ENCODE data around the gene ATP5F1D. TPM values are rescaled to one million over a fixed set of nuclear protein-coding genes. Genes with fewer than 3 reads are reported as not detected.

The ATP5F1D gene
- total RNA-seq, 1 experiment from 2014 or later = 179 TPM

DNA sequence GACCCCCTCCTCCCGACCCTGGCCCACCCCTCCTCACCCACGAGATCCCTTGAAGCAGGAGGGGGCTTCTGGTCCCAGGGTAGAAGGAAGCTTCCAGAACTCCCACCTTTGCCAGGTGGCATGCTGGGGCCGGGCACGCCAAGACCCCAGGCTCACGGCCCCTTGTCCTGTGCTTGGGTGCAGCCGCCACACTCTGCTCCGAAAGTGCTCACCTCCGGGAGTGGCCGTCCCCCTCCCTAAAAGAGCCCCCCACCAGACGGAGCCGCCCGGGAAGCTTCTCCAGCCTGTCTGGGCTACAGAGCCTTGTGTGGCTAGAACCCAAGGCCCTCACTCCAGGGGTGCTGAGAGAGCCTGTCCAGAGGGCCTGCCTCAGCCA, 42.4 kb downstream of the ATP5F1D start:
- no peaks in the 10 kb centered on the region for H3K9me3 ChIP-seq (ENCODE audit: control insufficient read depth, low read depth, low read length)
- no peak overlapping the region for H4K8ac ChIP-seq (replicated peaks; ENCODE audit: insufficient read length, low read depth, low read length)
- no peak overlapping the region for H3K14ac ChIP-seq (ENCODE audit: insufficient read depth, low read length)
- no peak overlapping the region for H3K23ac ChIP-seq (ENCODE audit: insufficient read length, low read depth, low read length)
- H4K91ac ChIP-seq (ENCODE audit: insufficient read length, low read depth, low read length) = no peak overlapping the region
- H2BK5ac ChIP-seq (ENCODE audit: insufficient read length, low read length) = no peak overlapping the region
- H2BK20ac ChIP-seq (ENCODE audit: low read depth, low read length, poor library complexity, severe bottlenecking) = no peak overlapping the region
- H3K4me2 ChIP-seq (ENCODE audit: insufficient read depth, insufficient read length, low read length) = no peak overlapping the region
- H3K4me3 Mint-ChIP-seq = peak overlapping the region in 1 of 2 experiments; percentile 71; a peak in 2 of 5 replicates
- H3K56ac ChIP-seq (ENCODE audit: insufficient read length, low read depth, low read length) = no peak overlapping the region
- H3K9ac ChIP-seq (ENCODE audit: extremely low read depth, insufficient read length, low read length) = no peak overlapping the region
- peaks cover 4% of the 10 kb centered on the region for H3K23me2 ChIP-seq (ENCODE audit: insufficient read length, low read depth, low read length, poor library complexity, severe bottlenecking)
- H3K27me3 Mint-ChIP-seq (ENCODE audit: low read depth) = peaks cover 15% of the 10 kb centered on the region
- no peaks in the 10 kb centered on the region for H3K27me3 ChIP-seq (ENCODE audit: insufficient read depth, low read length)
- no peak overlapping the region for H2AFZ ChIP-seq (ENCODE audit: low read length)
- no peaks in the 10 kb centered on the region for H3K9me3 Mint-ChIP-seq
- no peak overlapping the region for H2BK15ac ChIP-seq (ENCODE audit: low read depth, low read length)
- no peak overlapping the region for H2BK12ac ChIP-seq (ENCODE audit: insufficient read length, low read depth, low read length)
- DNase-seq = no peak
- no peak overlapping the region for H3K18ac ChIP-seq (ENCODE audit: insufficient read length, low read depth, low read length)
- H4K5ac ChIP-seq (ENCODE audit: insufficient read length, low read depth, low read length) = no peak overlapping the region
- TF ChIP-seq, protein P1, sequence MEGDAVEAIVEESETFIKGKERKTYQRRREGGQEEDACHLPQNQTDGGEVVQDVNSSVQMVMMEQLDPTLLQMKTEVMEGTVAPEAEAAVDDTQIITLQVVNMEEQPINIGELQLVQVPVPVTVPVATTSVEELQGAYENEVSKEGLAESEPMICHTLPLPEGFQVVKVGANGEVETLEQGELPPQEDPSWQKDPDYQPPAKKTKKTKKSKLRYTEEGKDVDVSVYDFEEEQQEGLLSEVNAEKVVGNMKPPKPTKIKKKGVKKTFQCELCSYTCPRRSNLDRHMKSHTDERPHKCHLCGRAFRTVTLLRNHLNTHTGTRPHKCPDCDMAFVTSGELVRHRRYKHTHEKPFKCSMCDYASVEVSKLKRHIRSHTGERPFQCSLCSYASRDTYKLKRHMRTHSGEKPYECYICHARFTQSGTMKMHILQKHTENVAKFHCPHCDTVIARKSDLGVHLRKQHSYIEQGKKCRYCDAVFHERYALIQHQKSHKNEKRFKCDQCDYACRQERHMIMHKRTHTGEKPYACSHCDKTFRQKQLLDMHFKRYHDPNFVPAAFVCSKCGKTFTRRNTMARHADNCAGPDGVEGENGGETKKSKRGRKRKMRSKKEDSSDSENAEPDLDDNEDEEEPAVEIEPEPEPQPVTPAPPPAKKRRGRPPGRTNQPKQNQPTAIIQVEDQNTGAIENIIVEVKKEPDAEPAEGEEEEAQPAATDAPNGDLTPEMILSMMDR (conservative IDR thresholded peaks at IDR 0.05) = no peak
- H2BK120ac ChIP-seq (ENCODE audit: low read depth, low read length, poor library complexity, severe bottlenecking) = no peak overlapping the region
- no peaks in the 10 kb centered on the region for H3K79me1 ChIP-seq (ENCODE audit: insufficient read depth, low read depth, low read length, poor library complexity, severe bottlenecking)
- no peaks in the 10 kb centered on the region for H3K4me1 ChIP-seq (ENCODE audit: insufficient read depth, low read length)
- H3T11ph ChIP-seq (ENCODE audit: low read length) = no peak overlapping the region
- no peak overlapping the region for H3K27ac Mint-ChIP-seq
- H3K79me2 ChIP-seq (ENCODE audit: insufficient read depth, low read length) = peaks cover under 1% of the 10 kb centered on the region; the same call in 1 of the 2 replicates
- peaks cover 10 to 24% of the 10 kb centered on the region in 2 experiments for H3K4me1 Mint-ChIP-seq
- peaks cover 0 to 16% (median 5%) of the 10 kb centered on the region in 3 experiments; a peak in 4 of 7 replicates for H3K36me3 Mint-ChIP-seq (ENCODE audit: insufficient read depth in 1 of 3, low read depth in 3 of 3)
- WGBS (ENCODE audit: extremely low coverage, insufficient read length, low lambda C conversion rate) = no CpG with 5 or more reads among the region's 12 CpGs
- no peak overlapping the region for H2AK5ac ChIP-seq (ENCODE audit: insufficient read length, low read length)
- H4K20me1 ChIP-seq (ENCODE audit: control insufficient read depth, insufficient read depth, insufficient read length) = no peaks in the 10 kb centered on the region
- no peak overlapping the region for H3K4ac ChIP-seq (ENCODE audit: low read depth, low read length)
- H3K27ac ChIP-seq (ENCODE audit: insufficient read length, low read depth, low read length) = no peak overlapping the region

All from H9 (cell line).